GM18861 (cell line): ENCODE results near the gene PHOX2A.
"Not testable (repeated sequence)": the region's sequence is repeated elsewhere in the genome, so short reads cannot be mapped to it uniquely, and the experiment has no call there.

Experiments
- ATAC-seq: cut with Tn5 transposase; IDR thresholded peaks from one replicate; pipeline ENCODE4 v1.9.1; 2021; ENCODE audit not compliant: unreplicated experiment

PHOX2A gene

DNA sequence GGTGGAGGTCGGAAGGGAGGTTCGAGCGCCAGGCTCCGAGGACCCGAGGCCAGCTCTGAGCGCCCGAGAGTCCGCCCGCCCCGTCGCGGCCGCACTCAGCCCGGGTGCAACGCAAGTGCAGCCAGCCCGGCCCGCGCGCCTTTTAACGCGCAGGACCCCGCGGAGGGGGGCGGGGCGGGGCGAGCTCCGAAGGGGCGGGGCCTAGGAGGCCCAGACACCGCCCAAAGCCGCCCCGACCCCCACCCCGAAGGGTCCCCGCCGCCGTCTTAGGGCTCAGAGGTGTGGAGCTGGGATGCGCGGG, at the start of gene PHOX2A:
Gene PHOX2A, minus strand, starts transcription at position 117 of the 301 bp plus-strand sequence. CDS start 172 bp downstream, outside the sequence.
- ATAC-seq, result no peak

DNA sequence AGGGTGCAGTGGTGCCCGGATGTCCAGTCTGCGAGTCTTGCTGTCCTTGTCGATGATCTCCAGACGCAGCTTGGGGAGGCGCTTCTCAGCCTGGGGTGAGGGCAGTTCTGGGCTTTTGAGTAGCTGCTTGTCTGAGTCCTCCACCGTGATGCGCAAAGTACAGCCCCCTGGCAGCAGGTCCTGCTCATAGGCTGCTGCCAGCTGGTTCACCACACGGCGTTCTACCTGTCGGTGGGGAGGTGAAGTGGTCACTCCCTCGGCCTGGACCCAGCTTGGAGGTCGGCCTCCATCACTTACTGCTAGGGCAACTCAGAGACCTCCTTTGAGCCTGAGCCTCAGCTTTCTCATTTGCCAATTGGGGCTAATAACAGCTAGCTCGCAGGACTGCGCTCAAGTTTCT, 49.4 kb upstream of the PHOX2A start:
- no peak for ATAC-seq

DNA sequence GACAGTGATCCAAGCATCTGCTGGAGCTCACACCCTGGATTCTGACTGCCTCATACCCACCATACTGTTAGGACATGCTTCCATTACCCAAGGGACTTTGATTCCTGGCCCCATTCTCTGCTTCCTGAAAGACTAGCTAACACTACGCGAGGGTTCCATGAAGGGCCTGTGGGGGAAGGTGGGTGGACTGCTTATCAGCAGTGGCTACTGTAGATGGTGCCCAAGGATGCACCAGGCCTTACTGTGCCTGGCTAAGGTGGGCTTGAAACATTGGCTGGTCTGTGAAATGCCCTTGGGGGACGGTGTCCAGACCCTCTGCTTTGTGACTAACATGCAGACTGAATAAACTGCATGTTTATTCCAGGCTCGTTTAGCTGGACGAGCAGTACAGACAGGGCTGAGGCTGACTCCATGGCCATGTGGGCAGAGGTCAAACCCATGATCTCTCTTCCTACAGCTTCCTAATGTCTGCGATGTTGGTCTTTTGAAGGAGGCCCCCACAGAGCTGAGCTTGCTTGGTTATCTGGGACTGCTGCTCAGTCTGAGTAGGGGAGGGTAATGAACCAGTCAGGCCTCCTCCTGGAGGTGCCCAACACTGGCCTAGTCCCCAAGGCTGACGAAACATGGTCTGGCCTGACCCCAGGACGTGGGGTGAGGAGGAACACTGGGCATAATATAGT, 48.3 kb upstream of the PHOX2A start:
- no peak for ATAC-seq

DNA sequence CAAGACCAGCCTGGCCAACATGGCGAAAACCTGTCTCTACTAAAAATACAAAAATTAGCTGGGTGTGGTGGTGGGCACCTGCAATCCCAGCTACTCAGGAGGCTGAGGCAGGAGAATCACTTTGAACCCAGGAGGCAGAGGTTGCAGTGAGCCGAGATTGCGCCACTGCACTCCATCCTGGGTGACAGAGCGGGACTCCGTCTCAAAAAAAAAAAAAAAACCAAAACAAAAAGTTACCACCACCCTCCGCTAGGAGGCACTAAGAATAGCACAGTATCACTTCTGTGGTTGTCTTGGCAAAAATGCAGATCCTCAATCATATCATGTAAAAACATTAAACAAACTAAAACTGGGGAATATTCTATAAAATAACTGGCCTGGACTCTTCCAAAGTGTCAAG, 46.8 kb upstream of the PHOX2A start:
- ATAC-seq, result not testable (repeated sequence)

DNA sequence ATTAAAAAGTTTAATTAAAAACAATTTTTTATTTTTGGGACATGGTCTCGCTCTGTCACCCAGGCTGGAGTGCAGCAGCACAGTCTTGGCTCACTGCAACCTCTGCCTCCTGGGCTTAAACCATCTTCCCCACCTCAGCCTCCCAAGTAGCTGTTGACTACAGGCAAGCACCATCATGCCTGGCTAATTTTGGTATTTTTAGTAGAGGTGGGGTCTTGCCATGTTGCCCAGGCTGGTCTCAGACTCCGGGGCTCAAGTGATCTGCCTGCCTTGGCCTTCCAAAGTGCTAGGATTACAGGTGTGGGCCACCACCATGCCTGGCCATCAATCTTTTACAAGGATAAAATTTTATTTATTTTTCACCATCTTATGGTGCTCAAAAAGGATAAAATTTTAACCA, 43.3 kb upstream of the PHOX2A start:
- no peak for ATAC-seq

DNA sequence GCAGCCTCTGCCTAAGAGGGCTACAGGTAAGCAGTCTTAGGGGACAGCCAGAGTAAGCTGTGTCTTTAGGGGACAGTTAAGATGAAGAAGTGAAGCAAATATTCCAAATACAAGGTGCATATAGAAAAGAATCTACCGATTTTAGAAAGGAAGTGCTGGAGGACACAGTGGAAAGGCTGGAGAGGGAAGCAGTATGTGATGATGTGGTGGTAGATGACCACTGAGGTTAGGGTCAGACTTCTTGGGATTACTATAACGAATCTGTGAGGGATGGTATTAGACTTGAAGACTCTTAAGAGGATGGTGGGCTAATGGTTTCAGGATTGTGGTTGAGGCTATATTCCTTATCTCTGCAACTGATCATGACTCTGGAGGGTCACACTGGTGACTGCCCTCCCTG, 40.0 kb upstream of the PHOX2A start:
- ATAC-seq, result no peak

DNA sequence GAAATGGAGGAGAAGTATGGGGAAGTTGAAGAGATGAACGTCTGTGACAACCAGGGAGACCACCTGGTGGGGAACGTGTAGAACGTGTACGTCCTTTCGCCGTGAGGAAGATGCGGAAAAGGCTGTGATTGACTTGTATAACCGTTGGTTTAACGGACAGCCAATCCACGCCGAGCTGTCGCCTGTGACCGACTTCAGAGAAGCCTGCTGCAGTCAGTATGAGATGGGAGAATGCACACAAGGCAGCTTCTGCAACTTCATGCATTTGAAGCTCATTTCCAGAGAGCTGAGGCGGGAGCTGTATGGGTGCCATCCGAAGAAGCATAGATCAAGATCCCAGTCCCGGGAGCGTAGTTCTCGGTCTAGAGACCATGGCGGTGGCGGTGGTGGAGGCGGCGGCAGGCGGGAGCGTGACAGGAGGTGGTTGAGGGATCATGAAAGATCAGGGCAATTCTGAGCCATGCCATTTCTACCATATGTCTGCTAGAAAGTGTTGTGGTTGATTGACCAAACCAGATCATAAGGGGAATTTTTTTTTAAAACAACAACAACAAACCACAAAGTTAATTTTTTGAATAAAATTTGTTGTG, 36.8 kb upstream of the PHOX2A start:
- ATAC-seq, result no peak

DNA sequence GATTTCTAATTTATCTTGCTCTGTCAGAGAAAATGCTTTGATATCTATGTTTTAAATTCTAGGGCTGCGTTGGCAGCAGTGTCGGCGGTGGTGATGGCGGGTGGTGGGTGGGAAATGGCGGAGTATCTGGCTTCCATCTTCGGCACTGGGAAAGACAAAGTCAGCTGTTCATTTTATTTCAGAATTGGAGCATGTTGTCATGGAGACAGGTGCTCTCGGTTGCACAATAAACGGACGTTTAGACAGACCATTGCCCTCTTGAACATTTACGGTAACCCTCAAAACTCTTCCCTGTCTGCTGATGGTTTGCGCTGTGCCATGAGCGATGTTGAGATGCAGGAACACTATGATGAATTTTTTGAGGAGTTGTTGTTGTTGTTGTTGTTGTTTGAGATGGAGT, 36.1 kb upstream of the PHOX2A start:
- ATAC-seq, result no peak

DNA sequence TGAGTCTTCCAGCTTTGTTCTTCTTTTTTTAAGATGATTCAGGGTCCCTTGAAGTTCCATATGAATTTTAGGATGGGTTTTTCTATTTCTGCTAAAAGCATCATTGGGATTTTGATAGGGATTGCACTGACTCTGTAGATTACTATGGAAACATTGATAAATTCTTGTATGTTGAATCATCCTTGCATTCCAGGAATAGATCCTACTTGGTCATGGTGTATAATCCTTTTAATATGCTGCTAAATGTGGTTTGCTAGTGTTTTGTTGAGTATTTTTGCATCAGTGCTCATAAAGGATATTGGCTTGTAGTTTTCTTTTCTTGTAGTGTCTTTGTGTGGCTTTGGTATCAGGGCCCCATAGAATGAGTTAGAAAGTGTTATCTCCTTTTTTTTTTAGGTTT, 34.9 kb upstream of the PHOX2A start:
- ATAC-seq, result no peak

DNA sequence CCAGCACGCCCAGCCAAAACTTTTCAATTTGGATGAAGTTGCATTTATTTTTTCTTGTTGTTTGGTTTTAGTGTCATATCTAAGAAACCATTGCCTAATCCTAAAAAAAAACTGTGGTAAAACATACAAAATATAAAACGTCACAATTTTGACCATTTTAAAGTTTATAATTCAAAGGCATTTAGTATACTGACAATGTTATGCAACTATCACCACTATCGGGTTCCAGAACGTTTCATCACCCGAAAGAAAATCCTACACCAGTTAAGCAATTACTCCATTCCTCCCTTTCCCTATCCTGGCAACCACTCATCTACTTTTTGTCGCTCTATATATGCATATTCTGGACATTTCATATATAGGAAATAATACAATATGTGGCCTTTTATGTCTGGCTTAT, 30.5 kb upstream of the PHOX2A start:
- ATAC-seq, result no peak

DNA sequence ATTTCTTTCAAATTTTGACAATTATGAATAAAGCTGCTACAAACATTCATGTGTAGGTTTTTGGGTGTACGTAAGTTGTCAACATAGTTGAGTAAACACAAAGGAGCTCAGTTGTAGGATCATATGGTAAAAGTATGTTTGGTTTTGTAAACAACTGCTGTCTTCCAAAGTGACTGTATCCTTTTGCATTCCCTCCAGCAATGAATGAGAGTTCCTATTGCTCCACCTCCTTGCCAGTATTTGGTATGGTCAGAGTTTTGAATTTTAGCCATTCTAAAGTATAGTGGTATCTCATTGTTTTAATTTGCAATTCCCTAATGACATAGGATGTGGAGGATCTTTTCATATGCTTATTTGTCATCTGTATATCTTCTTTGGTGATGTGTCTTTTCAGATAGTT, 28.0 kb upstream of the PHOX2A start:
- no peak for ATAC-seq

DNA sequence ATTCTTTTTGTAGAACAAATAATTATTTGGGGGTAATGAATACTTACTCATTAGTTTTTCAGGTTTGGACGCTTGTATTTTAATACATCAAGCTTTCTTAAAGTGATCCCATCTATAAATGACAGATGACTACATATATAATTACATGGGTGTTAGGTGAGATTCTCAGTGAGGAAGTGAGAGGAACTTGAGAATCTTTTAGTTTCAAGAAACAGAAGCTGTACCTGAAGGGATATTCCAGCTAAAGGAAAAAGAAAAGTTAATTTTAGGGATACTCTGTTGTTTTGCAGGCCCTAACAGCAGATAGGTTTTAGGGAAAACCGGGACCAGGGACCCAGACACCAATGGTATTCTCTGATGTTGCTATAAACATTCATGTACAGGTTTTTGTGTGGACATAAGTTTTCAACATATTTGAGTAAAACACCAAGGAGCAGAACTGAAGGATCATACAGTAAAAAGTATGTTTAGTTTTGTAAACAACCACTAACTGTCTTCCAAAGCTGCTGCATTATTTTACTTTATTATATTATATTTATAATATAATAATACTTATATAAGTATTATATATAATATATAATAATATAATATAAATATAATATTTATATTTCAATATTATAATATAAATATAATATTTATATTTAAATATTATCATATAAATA, 24.1 kb upstream of the PHOX2A start:
- no peak for ATAC-seq

DNA sequence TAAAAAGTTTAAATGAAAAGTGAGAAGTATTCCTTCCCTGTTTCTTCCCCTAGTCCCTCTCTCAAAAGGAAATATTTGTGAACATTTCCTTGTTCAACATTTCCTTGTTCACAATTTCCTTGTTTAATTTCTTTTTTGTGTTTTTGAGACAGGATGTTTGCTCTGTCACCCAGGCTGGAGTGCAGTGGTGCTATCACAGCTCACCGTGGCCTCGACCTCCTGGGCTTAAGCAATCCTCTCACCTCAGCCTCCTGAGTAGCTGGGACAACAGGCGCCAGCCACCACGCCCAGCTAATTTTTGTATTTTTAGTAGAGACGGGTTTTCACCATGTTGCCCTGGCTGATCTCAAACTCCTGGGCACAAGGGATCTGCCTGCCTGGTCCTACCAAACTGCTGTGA, 23.0 kb upstream of the PHOX2A start:
- not testable (repeated sequence) for ATAC-seq

DNA sequence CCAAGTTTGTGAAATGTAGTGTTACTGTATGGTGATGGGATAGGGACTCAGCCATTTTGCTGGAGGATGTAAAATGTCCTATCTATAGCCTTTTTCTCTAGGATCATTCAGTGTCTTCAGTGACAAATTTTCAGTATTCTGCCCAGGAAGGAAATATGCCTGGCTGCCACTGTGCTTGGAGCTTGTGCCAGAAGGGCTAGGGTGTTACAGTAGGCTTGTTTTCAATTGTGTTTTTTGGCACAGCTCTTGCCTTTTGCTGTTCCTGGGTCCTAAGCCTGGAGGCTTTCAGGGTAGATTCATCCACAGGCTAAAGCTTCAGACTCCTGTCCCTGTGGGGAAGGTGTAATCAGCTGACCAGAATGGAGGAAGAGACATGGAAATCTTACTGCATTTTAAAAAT, 22.0 kb upstream of the PHOX2A start:
- no peak for ATAC-seq

DNA sequence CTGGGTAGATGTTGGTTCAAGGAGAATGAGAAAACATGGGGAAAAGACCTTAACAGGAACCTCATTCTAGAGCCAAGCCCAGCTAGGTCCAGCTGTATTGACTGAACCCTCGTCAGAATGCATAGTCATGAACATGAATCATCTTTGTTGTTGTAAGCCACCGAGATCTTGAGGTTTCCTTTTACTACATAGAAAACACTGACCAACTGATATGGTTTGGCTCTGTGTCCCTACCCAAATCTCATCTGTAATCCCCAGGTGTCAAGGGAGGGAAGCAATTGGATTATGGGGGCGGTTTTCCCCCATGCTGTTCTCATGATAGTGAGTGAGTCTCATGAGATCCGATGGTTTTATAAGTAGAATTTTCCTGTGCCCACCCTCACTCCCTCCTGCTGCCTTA, 19.4 kb upstream of the PHOX2A start:
- no peak for ATAC-seq

DNA sequence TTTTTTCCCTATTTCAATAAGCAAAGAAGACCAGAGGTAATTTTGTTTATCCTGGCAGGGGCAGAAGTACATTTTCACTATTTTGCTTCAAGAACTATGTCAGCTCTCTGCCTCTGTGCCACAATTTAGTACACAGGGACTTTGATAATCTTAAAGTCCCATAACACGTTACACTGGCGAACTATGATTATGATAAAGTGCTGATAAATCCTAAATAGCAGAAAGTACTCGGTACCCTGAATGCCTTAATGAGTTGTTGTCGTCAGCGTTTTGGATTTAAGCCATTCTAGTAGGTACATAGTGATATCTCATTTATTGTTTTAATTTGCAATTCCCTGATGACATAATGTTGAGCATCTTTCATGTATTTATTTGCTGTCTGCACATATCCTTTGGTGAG, 16.6 kb upstream of the PHOX2A start:
- ATAC-seq, result no peak

DNA sequence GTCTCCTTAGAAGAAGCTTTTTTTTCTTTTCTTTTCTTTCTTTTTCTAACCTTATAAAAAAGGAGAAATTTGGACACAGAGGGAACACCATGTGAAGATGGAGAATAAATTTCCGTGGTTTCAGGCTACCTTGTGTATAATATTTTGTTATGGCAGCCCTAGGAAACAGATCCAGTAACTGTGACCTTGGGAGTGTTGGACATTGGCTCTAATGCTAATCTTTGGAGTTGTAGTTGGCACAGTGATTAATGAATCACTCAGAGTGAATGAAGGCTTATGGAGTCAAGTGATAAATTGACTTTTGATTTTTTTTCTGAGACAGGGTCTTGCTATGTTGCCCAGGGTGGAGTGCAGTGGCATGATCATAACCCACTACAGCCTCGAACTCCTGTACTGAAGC, 15.5 kb upstream of the PHOX2A start:
- no peak for ATAC-seq

DNA sequence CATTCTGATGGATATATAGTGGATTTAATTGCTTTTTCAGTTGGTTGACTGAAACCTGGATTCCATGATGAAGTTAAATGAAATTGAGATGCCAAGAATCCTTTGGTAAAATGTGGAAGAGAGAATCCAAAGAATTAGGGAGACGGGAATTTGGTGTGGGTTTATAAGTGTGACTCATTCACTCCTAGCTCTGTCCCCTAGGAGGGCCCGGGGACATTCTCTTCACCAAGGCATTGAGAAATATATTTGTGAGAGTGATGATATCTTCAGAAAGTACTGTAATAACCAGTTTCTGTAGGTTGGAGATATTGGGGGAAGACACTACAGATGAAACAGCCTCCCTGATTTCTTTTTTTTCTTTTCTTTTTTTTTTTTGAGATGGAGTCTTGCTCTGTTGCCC, 13.6 kb upstream of the PHOX2A start:
- ATAC-seq, result no peak

DNA sequence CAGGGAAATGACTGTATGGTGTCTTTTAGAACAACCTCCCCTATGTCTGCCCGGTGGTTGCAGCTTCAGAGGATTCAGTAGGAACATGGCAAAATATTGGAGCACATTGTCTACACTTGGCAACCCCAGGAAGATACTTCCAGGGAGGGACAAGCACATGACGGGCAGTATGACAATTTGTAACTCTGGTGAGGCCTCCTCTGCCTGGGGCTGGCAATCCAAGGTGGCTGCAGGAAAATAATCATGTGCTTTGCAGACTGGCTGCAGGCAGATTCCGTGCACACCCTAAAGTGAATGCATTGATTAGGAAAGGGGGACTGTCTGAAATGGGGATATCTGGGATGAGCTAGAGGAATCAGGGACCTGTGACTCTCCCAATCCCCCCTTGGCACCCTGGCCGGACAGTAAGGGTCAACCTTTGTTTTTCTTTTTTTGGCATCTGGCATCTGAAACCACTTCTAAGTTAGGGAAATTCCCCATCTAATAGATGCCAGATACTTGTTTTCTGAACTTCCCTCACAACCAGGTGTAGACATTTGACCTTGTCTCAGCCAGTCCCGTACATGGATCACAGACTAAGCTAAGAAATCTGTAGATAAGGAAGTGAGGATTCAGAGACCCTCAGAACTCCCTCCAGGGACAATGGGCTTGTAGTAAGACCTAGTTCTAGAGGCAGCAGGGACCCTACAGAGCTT, 10.5 kb upstream of the PHOX2A start:
- no peak for ATAC-seq

DNA sequence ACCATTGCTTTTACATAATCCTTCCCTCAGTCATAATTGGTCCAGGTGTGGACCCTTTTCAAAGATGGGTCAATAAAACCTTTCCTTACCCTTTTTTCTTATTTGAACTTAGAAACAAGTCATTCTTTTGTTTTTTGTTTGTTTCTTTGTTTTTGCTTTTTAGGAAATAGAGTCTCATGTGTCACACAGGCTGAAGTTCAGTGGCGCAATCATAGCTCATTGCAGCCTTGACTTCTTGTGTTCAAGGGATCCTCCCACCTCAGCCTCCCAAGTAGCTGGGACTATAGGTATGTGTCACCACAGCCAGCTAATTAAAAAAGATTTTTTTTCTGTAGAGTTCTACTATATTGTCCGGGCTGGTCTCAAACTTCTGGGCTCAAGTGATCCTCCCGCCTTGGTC, 9.4 kb upstream of the PHOX2A start:
- no peak for ATAC-seq

DNA sequence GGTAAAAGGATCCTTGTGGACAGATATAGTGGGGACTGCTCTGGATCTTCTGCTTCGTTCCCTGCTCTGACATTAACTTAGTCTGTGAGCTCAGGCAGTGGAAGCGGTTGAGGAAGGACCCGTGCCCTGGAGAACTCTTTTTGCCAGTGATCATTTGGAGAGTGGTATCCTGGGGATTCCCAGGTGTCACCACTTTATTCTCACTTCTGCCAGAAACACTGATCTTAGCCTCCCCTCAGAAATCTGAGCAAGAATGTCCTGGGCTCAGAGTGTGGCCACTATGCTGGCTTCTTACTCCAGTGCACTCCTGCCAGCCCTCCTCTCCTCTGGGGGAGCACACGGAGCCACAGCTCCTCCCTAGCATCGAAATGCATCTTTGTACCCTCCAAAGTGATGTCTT, 7.6 kb upstream of the PHOX2A start:
- no peak for ATAC-seq
